Kidney (tissue), 14 donors: ENCODE results near the gene PITRM1. TPM values are rescaled to one million over a fixed set of nuclear protein-coding genes. Genes with fewer than 3 reads are reported as not detected.

Experiments used
- DNase-seq, 5 donors: peaks; one replicate each; pipeline ENCODE4 v3.0.0-alpha.2; 2013 to 2020
- FAIRE-seq: peaks from 2 replicates; lab custom pipeline; 2012; peaks lifted over from hg19 to GRCh38; lab: Jason Lieb, UNC
- H3K27ac ChIP-seq, 2 donors: one replicate each; pipeline ENCODE4 v1.7.0; 2013; ENCODE audit warnings: low read depth in 2 of 2, low read length in 2 of 2, inconsistent platforms in 1 of 2
- H3K27me3 ChIP-seq: one replicate; pipeline ENCODE4 v1.7.1; 2013; ENCODE audit warnings: low read length, inconsistent platforms; ENCODE audit not compliant: control insufficient read depth, insufficient read depth
- H3K36me3 ChIP-seq, 3 donors: one replicate each; pipeline versions ENCODE4 v1.7.0 to v1.7.1; 2013; ENCODE audit warnings: low read length in 3 of 3, control low read depth in 1 of 3, inconsistent platforms in 1 of 3; ENCODE audit not compliant: insufficient read depth in 3 of 3, control insufficient read depth in 2 of 3
- H3K4me1 ChIP-seq, 3 donors: one replicate each; pipeline versions ENCODE4 v1.7.0 to v1.7.1; 2013; ENCODE audit warnings: low read length in 3 of 3, inconsistent platforms in 1 of 3, low read depth in 1 of 3; ENCODE audit not compliant: control insufficient read depth in 2 of 3, insufficient read depth in 2 of 3
- H3K4me3 ChIP-seq, 3 donors: one replicate each; pipeline versions ENCODE4 v1.7.0 to v1.8.1; 2013; ENCODE audit warnings: low read length in 3 of 3, control low read depth in 1 of 3, inconsistent platforms in 1 of 3
- H3K9ac ChIP-seq, 3 donors: one replicate each; pipeline versions ENCODE4 v1.7.0 to v1.7.1; 2013; ENCODE audit warnings: low read length in 3 of 3, control low read depth in 1 of 3, inconsistent platforms in 1 of 3
- H3K9me3 ChIP-seq, 3 donors: one replicate each; pipeline versions ENCODE4 v1.7.0 to v1.7.1; 2013; ENCODE audit warnings: low read length in 3 of 3, control low read depth in 1 of 3, inconsistent platforms in 1 of 3; ENCODE audit not compliant: control insufficient read depth in 2 of 3, insufficient read depth in 1 of 3
- CTCF ChIP-seq: IDR thresholded peaks from 3 replicates; pipeline ENCODE4 v1.5.1; 2012; ENCODE audit warnings: mild to moderate bottlenecking, moderate library complexity, borderline replicate concordance; ENCODE audit not compliant: insufficient read depth; ENCODE audit errors: extremely low read depth
- intact Hi-C: fragments of 100-400 bp; cut with DNase I; formaldehyde crosslinking; loops from one replicate; pipeline ENCODE4 v1.11.1; 2022
- polyA plus RNA-seq: library from polyadenylated mRNA; stranded (reverse); fragments of 350-450 nt; fragmentation: Illumina TruSeq; extraction: RNeasy Lipid Tissue Mini Kit (QIAGEN cat#74804); gene quantifications from one replicate; pipeline ENCODE4 v1.2.3, GENCODE V29; 2014; ENCODE audit warnings: low read depth, low replicate concordance; ENCODE audit not compliant: insufficient read depth
- total RNA-seq: library from RNA; stranded (reverse); fragmentation: NEBNext Ultra II Directional; extraction: Animal tissue kit (Norgen Biotek cat#: 25700); gene quantifications from one replicate; pipeline ENCODE4 v1.2.1, GENCODE V29; 2021
- donor health status: control.
- donor health status: control.
- donor health status: control.
- donor health status: control.
- donor health status: control.
- donor health status: DM: yes; HTN: yes; CAD: no.
- donor health status: Normal renal cell carcinoma (clear cell type).

Gene PITRM1
- total and polyA plus RNA-seq, 2 donors from 2014 or later: 28.8 to 60.7 TPM

- FAIRE-seq: no peak
- Histone ChIP-seq H3K4me3 (no peak overlapping the region), H3K4me1 (peaks cover 6 to 10% (median 9%) of the 10 kb centered on the region in 3 donors), H3K36me3 (peaks cover 2 to 24% (median 8%) of the 10 kb centered on the region in 3 donors), H3K27ac (peak overlapping the region in 1 of 2 donors; percentile 2), H3K27me3 (peaks cover 2% of the 10 kb centered on the region), H3K9ac (peak overlapping the region in 1 of 3 donors; percentile 7), H3K9me3 (no peaks in the 10 kb centered on the region)
- DNase-seq: peak; percentile 75 to 90 (median 86)
- no peak for TF ChIP-seq CTCF
- intact Hi-C loops: no loop called here
Measured at GRCh38 chr10:3111621-3112163, 60.9 kb downstream of the PITRM1 start.

- DNase-seq (peak in 1 of 5 donors; percentile 73), FAIRE-seq (no peak)
- Histone ChIP-seq H3K36me3 (peaks cover 2 to 18% (median 8%) of the 10 kb centered on the region in 3 donors), H3K4me3 (peak overlapping the region in 1 of 3 donors; percentile 36), H3K9me3 (no peaks in the 10 kb centered on the region), H3K27ac (peak overlapping the region in 1 of 2 donors; percentile 2), H3K27me3 (peaks cover 2% of the 10 kb centered on the region), H3K4me1 (peaks cover 6 to 10% (median 9%) of the 10 kb centered on the region in 3 donors), H3K9ac (peak overlapping the region in 1 of 3 donors; percentile 7)
- TF ChIP-seq CTCF: no peak
- intact Hi-C loops: no loop called here
Measured at GRCh38 chr10:3110782-3111620, 61.6 kb downstream of the PITRM1 start.

DNA sequence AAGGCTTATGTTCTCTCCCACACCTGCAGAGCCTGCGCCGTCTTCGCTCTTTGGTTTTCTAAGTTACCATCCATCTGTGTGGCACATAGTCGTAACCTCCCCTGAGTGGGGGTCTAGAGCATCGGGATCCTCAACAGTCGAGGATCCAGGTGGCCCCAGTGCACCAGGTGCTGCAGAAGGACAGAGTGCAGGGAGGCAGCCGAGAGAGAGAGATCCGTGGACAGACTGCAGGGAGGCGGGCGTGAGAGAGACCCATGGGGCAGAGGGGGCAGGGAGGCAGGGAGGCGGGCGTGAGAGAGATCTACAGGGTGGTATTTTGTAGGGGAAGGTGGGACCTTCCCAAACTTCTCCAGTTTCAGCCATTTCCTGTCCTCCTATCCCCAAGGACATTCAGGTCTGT, 62.9 kb downstream of the PITRM1 start:
- FAIRE-seq (no peak), DNase-seq (peak in 1 of 5 donors; percentile 69)
- H3K27me3 ChIP-seq: peaks cover 2% of the 10 kb centered on the region
- H3K4me1 ChIP-seq: peaks cover 6 to 14% (median 9%) of the 10 kb centered on the region in 3 donors
- TF ChIP-seq CTCF: no peak
- intact Hi-C loops: no loop called here
- peak overlapping the region in 1 of 2 donors; percentile 43 for H3K27ac ChIP-seq
- no peaks in the 10 kb centered on the region for H3K9me3 ChIP-seq
- peaks cover 2 to 18% (median 8%) of the 10 kb centered on the region in 3 donors for H3K36me3 ChIP-seq
- no peak overlapping the region for H3K9ac ChIP-seq
- no peak overlapping the region for H3K4me3 ChIP-seq
